Activated T-cell treated with anti-CD3 and anti-CD28 coated beads, Interleukin-2, amount 50 U/mL, for 24 hours (primary cell): ENCODE results near the gene TRABD.
A peak's percentile ranks its signal among the peaks of the same experiment; 100 is the strongest.
"Not testable (repeated sequence)": the region's sequence is repeated elsewhere in the genome, so short reads cannot be mapped to it uniquely, and the experiment has no call there.

ENCODE experiments used
- DNase-seq: peaks from one replicate; pipeline ENCODE4 v3.0.0-alpha.2; 2020
- H3K27ac Mint-ChIP-seq: 2 replicates; pipeline ENCODE4 v1.8.0; 2020; ENCODE audit warnings: mild to moderate bottlenecking, mixed read lengths
- H3K27me3 Mint-ChIP-seq: 2 replicates; pipeline ENCODE4 v1.8.0; 2020; ENCODE audit warnings: mixed read lengths
- H3K36me3 Mint-ChIP-seq: 2 replicates; pipeline ENCODE4 v1.8.0; 2020; ENCODE audit warnings: low read depth, mixed read lengths
- H3K4me1 Mint-ChIP-seq: 2 replicates; pipeline ENCODE4 v1.8.0; 2020; ENCODE audit warnings: low read depth, mixed read lengths
- H3K4me3 Mint-ChIP-seq: 2 replicates; pipeline ENCODE4 v1.8.0; 2020; ENCODE audit warnings: mild to moderate bottlenecking, moderate library complexity, mixed read lengths
- H3K9me3 Mint-ChIP-seq: 2 replicates; pipeline ENCODE4 v1.8.0; 2020; ENCODE audit warnings: mixed read lengths

The TRABD gene, protein sequence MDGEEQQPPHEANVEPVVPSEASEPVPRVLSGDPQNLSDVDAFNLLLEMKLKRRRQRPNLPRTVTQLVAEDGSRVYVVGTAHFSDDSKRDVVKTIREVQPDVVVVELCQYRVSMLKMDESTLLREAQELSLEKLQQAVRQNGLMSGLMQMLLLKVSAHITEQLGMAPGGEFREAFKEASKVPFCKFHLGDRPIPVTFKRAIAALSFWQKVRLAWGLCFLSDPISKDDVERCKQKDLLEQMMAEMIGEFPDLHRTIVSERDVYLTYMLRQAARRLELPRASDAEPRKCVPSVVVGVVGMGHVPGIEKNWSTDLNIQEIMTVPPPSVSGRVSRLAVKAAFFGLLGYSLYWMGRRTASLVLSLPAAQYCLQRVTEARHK

DNA sequence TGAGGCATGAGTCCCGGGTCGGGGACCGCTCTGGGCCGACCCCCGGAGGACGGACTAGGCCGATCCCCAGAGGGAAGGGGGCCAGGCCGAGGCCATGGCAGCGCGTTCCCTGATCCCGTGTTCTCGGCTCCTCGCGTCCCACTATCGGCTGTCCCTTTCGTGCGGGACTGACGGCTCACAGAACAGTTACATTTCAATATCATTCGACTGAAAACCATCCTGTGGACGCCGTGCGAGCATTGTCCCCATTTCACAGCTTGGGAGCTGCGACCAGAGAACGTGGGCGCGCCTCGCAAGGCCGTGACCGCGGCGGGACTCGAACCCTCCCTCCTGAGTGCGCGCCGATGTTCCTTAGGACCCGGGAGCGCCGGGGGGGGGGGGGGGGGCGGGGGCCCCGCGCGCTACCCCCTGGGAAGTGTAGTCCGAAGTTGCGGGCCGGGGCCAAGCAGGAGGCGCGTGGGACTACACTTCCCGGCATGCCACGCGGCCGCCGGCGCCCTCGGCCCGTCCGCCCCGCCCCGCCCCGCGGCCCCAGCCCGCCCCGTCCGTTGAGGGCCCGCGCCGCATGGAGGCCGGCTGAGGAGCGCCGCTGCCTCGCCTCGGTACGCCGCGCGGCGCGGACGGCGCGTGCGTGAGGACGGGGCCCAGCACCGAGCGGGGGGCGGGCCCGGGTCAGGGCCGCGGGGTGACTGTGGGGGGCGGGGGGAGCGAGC, at the start of gene TRABD:
TRABD (plus strand) TSS at position 539 of the 713 bp plus-strand sequence. CDS start 7,148 bp downstream, outside the sequence.
- H3K27ac Mint-ChIP-seq: peak within 1 kb of the TSS; percentile 91
- peak; percentile 91 for DNase-seq
- H3K4me3 Mint-ChIP-seq: peak within 1 kb of the TSS; percentile 93
- peaks cover 23% of the 10 kb centered on the region for H3K36me3 Mint-ChIP-seq
- H3K9me3 Mint-ChIP-seq: no peaks in the 10 kb centered on the region
- H3K27me3 Mint-ChIP-seq: peaks cover 2% of the 10 kb centered on the region
- peaks cover 35% of the 10 kb centered on the region for H3K4me1 Mint-ChIP-seq

DNA sequence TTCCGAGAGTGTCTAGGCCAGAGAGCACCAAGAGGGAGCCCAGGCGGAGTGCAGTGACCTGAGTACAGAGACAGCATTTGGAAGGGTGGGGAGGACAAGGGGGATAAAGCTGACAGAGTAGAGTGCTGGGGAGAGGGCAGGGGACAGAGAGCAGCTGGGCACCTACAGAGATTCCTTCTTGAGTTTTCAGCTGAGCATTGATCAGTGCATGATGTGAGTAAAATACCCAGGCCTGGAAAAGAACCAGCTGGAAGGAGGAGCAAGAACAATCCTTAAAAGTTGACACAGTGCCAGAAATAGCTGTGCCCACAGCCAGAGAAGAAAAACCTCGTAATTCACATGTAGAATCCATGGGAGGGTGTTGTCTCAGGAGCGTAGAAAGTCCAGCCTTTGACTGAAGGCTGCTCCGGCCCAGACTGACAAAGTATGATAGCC, 49.1 kb upstream of the TRABD start:
- Mint-ChIP-seq H3K9me3 (no peaks in the 10 kb centered on the region), H3K4me3 (no peak overlapping the region), H3K36me3 (no peaks in the 10 kb centered on the region), H3K27me3 (peaks cover 26% of the 10 kb centered on the region), H3K4me1 (no peaks in the 10 kb centered on the region), H3K27ac (no peak overlapping the region)
- DNase-seq: no peak

DNA sequence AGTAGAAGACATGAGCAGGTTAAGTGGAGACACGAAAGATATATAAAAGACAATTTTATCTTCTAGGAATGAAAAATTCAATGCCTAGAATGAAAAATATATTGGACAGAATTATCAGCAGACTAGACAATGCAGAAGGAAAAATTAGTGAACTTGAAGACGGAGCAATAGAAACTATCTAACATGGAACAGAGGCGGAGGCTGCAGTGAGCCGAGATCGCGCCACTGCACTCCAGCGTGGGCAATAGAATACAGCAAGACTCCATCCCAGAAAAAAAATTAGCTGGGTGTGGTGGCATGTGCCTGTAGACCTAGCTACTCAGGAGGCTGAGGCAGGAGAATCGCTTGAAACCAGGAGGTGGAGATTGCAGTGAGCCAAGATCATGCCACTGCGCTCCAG, 48.4 kb upstream of the TRABD start:
- peaks cover 23% of the 10 kb centered on the region for H3K27me3 Mint-ChIP-seq
- H3K4me3 Mint-ChIP-seq, H3K36me3 Mint-ChIP-seq, DNase-seq, H3K4me1 Mint-ChIP-seq, H3K9me3 Mint-ChIP-seq, H3K27ac Mint-ChIP-seq: not testable (repeated sequence)

DNA sequence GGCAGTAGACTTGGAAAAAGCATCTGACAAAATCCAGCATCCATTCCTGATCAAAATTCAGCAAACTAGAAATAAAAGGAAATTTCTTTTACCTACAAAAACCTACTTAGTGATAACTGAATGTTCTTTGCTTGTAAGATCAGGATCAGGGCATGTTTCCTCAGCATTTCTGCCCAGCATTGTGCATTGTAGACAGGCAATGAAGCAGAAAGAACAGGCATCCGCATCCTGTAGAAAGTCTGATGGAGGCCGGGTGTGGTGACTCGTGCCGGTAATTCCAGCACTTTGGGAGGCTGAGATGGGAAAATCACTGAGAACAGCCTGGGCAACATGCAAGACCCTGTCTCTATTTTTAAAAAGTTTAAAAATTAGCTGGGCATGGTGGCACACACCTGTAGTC, 47.7 kb upstream of the TRABD start:
- DNase-seq: no peak
- Mint-ChIP-seq H3K9me3 (no peaks in the 10 kb centered on the region), H3K36me3 (no peaks in the 10 kb centered on the region), H3K4me1 (no peaks in the 10 kb centered on the region), H3K4me3 (no peak overlapping the region), H3K27ac (no peak overlapping the region), H3K27me3 (peaks cover 24% of the 10 kb centered on the region)

DNA sequence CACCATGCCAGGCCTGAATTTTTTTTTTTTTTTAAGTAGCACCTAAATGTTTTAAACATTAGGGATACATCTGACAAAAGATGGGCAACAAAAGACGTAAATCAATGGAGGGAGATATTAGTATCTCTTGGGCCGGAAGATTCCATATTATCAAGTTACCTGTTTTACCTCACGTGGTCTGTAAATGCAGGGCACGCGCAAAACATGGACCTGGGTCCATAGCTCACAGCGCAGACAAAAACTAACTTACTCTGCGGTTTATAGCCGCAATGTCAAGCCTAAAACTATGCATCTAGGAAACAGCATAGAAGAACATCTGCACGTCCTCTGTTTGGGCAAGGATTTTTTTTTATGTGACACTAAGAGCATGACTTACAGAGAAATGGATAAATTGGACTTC, 46.7 kb upstream of the TRABD start:
- peaks cover 25% of the 10 kb centered on the region for H3K27me3 Mint-ChIP-seq
- no peaks in the 10 kb centered on the region for H3K4me1 Mint-ChIP-seq
- no peak overlapping the region for H3K4me3 Mint-ChIP-seq
- no peaks in the 10 kb centered on the region for H3K9me3 Mint-ChIP-seq
- H3K36me3 Mint-ChIP-seq: no peaks in the 10 kb centered on the region
- no peak overlapping the region for H3K27ac Mint-ChIP-seq
- no peak for DNase-seq

DNA sequence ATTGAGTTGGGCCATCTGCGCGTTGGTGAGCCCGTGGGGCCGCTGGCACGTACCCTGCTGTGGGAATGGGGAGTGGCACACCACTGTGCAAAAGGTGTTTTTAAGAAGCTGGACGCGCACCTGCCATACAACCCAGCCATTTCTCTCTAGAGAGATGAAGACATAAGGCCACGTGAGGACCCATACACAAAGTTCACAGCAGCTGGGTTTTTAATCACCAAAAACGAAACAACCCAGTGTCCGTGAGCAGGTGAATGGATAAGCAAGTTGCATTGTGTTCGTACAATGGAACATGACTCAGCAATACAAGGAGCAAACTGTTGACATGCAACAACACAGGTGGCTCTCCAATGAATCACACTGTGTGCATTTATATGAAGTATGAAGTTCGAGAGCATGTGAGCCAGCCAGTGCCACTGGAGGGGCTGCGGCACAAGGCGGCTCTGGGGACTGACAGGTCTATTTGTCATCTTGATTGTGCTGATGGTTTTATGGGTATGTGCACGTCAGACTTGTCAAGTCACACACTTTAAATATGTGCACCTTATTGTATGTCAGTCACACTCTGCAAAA, 45.8 kb upstream of the TRABD start:
- H3K27me3 Mint-ChIP-seq: peaks cover 21% of the 10 kb centered on the region
- H3K4me1 Mint-ChIP-seq: no peaks in the 10 kb centered on the region
- DNase-seq: no peak
- H3K4me3 Mint-ChIP-seq: no peak overlapping the region
- no peak overlapping the region for H3K27ac Mint-ChIP-seq
- no peaks in the 10 kb centered on the region for H3K36me3 Mint-ChIP-seq
- no peaks in the 10 kb centered on the region for H3K9me3 Mint-ChIP-seq

DNA sequence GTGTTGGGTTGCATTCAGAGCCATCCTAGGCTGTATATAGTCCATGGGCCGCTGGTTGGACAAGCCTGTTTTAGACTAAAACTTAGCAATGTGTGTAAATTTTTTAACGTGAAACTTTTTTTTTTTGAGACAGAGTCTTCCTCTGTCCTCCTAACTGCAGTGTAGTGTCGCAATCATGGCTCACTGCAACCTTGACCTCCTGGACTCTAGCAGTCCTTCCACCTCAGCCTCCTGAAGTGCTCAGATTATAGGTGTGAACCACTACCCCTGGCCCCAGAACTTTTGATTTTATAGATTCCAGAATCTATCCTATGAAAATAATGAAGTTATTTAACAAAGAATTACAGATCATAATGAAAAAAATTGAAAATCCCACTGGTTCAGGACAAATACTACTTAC, 45.1 kb upstream of the TRABD start:
- Mint-ChIP-seq H3K9me3 (no peaks in the 10 kb centered on the region), H3K36me3 (no peaks in the 10 kb centered on the region), H3K27me3 (peaks cover 21% of the 10 kb centered on the region), H3K4me3 (no peak overlapping the region), H3K4me1 (no peaks in the 10 kb centered on the region), H3K27ac (no peak overlapping the region)
- DNase-seq: no peak

DNA sequence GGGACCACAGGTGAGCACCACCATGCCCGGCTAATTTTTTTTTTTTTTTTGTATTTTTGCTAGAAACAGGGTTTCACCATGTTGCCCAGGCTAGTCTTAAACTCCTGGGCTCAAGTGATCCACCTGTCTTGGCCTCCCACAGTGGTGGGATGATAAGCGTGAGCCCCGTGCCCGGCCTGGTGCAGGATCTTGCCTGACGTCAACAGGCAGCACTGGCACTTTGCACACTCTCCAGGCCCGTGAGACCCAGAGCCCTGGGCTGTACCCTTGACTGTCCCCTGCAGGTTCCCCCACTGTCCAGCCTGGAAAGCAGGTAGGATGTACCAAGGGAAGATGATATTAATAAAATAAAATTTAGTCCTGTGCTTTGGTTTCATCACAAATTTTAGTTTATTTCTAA, 44.3 kb upstream of the TRABD start:
- peaks cover 15% of the 10 kb centered on the region for H3K27me3 Mint-ChIP-seq
- DNase-seq: no peak
- no peaks in the 10 kb centered on the region for H3K4me1 Mint-ChIP-seq
- H3K36me3 Mint-ChIP-seq: no peaks in the 10 kb centered on the region
- no peak overlapping the region for H3K27ac Mint-ChIP-seq
- no peak overlapping the region for H3K4me3 Mint-ChIP-seq
- H3K9me3 Mint-ChIP-seq: no peaks in the 10 kb centered on the region

DNA sequence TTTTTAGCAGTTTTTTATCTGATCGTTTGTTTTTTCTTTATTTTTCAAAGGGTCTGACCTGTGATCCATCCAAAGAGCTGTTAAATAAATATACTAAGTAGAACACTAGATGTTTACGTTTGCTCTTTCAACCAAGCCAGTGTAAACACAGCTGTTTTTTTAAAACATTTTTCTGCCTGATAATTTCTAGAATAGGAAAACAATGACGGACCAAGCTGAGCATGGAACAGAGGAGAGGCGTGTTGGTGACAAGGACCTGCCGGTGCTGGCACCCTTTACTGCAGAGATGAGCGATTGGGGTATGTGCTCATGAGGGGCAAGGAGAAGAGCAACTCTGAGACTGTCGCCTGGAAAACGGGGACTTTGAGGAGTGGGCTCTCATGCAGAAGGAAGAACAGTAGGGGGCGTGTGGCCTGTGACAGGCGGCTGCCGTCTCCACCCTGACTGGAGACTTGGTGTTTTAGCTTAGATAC, 43.8 kb upstream of the TRABD start:
- H3K27ac Mint-ChIP-seq: no peak overlapping the region
- H3K27me3 Mint-ChIP-seq: peaks cover 13% of the 10 kb centered on the region
- no peak for DNase-seq
- H3K4me3 Mint-ChIP-seq: no peak overlapping the region
- no peaks in the 10 kb centered on the region for H3K4me1 Mint-ChIP-seq
- no peaks in the 10 kb centered on the region for H3K9me3 Mint-ChIP-seq
- no peaks in the 10 kb centered on the region for H3K36me3 Mint-ChIP-seq

DNA sequence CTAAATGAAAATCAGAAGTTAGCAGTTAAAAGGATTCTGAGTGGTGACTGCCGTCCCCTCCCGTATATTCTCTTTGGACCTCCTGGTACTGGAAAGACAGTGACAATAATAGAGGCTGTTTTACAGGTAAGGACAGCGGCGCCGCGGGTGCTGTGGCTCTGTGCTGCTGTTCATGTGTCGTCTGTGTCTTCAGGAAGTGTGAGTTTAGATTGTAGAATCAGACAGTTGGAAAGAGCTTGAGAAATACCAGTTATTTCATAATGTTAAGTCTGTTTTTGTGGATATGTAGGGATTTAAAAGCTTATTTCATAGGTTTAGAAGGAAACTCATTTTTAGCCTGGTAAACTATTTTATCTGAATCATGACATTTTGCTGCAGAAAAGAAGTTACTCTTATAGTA, 42.6 kb upstream of the TRABD start:
- no peak overlapping the region for H3K4me3 Mint-ChIP-seq
- H3K9me3 Mint-ChIP-seq: no peaks in the 10 kb centered on the region
- no peaks in the 10 kb centered on the region for H3K36me3 Mint-ChIP-seq
- no peak overlapping the region for H3K27ac Mint-ChIP-seq
- H3K4me1 Mint-ChIP-seq: no peaks in the 10 kb centered on the region
- H3K27me3 Mint-ChIP-seq: peaks cover 13% of the 10 kb centered on the region
- DNase-seq: no peak

DNA sequence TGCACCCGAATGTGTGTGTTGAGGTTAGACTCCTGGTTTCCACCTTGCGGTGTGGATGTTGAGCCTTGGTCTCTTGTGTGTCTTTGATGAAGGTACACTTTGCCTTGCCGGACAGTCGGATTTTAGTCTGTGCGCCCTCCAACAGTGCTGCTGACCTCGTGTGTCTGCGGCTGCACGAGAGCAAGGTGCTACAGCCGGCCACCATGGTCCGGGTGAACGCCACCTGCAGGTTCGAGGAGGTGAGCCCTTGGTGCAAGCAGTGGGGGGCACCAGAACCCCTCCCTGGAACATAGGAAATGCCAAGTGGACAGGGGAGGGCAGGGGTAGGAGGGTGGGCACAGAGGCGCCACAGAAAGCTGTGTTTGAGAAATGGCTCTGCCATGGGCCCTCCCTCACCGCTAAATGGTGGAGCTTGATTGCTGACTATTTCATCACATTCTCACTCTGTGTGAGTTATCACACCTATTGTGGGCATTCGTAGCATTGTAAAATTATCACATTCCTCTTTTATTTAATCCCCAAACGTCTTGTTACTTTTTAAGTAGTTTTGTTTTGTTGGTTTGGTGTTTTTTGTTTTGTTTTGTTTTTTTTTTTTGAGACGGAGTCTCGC, 41.6 kb upstream of the TRABD start:
- peaks cover 3% of the 10 kb centered on the region for H3K4me1 Mint-ChIP-seq
- H3K4me3 Mint-ChIP-seq: no peak overlapping the region
- H3K36me3 Mint-ChIP-seq: no peaks in the 10 kb centered on the region
- peaks cover 10% of the 10 kb centered on the region for H3K27me3 Mint-ChIP-seq
- no peak overlapping the region for H3K27ac Mint-ChIP-seq
- H3K9me3 Mint-ChIP-seq: no peaks in the 10 kb centered on the region
- no peak for DNase-seq

DNA sequence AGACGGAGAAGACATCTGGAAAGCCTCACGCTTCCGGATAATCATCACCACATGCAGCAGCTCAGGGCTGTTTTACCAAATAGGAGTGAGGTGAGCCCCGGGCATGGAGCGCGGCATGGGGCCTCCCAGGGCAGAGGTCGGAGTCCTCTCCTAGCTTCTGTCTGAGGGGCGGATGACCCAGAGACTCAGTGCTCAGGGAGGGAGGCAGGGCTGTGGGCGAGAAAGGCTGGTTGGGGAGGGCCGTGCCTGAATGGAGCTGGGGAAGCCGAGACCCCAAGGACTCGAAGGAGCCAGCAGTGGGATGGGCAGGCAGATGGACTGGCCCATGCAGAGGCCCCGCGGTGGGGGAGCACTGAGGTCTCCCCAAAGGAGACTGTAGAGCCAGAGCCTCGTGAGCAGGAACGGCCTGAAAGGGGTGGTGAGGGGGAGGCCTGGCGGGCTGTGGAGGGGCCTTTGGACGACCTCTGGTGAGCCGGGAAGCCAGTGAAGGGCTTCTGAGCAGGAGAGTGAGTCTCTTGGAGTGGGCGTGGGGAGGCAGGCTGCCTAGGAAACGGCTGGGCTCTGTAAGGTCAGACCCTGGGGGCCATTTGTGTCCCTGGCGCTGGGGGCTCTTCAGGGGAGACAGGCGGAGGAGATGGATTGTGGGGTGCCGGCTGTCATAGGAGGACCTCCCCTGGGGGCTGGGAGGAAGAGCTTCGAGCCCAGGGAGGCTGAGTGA, 39.8 kb upstream of the TRABD start:
- peaks cover 9% of the 10 kb centered on the region for H3K27me3 Mint-ChIP-seq
- no peaks in the 10 kb centered on the region for H3K36me3 Mint-ChIP-seq
- H3K4me1 Mint-ChIP-seq: peaks cover 3% of the 10 kb centered on the region
- no peaks in the 10 kb centered on the region for H3K9me3 Mint-ChIP-seq
- H3K4me3 Mint-ChIP-seq: no peak overlapping the region
- no peak overlapping the region for H3K27ac Mint-ChIP-seq
- DNase-seq: no peak

DNA sequence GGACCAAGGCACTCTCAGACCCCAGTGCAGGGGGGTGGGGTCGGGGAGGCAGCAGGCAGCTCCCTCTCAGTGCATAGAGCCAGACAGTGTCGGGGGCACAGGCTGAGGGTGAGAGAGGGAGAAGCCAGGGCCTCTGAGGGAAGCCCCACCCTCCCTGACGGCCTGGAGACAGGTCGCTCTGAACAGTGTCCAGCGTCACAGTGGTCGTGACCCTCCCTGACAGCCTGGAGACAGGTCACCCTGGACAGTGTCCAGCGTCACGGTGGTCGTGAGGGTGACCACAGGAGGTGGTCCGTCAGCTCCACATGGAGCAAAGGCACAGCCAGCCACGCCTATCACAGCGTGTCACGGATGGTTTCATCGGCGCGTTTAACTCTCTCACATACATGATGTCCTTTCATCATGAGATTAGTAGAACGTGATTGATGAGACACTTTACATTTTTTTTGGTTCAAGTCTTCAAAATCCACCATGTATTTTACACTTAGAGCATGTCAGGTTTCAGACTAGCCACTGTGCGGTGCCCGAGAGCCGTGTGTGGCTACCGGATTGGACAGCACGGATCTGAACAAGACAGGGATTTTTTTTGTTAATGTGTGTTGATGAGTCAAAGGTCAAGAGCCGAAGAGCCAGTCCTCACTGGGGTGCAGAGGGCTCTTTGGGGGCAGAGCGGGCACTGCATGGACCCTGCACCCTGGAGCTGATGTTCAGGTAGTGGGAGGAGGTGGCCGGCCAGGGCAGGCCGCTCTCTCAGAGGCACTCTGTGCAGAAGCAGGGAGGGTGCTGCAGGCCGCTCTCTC, 39.1 kb upstream of the TRABD start:
- Mint-ChIP-seq H3K4me3 (no peak overlapping the region), H3K27me3 (peaks cover 9% of the 10 kb centered on the region), H3K27ac (no peak overlapping the region), H3K4me1 (peaks cover 3% of the 10 kb centered on the region), H3K9me3 (no peaks in the 10 kb centered on the region), H3K36me3 (no peaks in the 10 kb centered on the region)
- no peak for DNase-seq
